HG03439 (cell line): ENCODE measurements around the gene DZANK1.
A peak's percentile ranks its signal among the peaks of the same experiment; 100 is the strongest.
"Not testable (repeated sequence)": the region's sequence is repeated elsewhere in the genome, so short reads cannot be mapped to it uniquely, and the experiment has no call there.

Experiments
- ATAC-seq: cut with Tn5 transposase; IDR thresholded peaks from one replicate; pipeline ENCODE4 v1.9.1; 2021; ENCODE audit warnings: mild to moderate bottlenecking, moderate library complexity; ENCODE audit not compliant: unreplicated experiment

Gene DZANK1

DNA sequence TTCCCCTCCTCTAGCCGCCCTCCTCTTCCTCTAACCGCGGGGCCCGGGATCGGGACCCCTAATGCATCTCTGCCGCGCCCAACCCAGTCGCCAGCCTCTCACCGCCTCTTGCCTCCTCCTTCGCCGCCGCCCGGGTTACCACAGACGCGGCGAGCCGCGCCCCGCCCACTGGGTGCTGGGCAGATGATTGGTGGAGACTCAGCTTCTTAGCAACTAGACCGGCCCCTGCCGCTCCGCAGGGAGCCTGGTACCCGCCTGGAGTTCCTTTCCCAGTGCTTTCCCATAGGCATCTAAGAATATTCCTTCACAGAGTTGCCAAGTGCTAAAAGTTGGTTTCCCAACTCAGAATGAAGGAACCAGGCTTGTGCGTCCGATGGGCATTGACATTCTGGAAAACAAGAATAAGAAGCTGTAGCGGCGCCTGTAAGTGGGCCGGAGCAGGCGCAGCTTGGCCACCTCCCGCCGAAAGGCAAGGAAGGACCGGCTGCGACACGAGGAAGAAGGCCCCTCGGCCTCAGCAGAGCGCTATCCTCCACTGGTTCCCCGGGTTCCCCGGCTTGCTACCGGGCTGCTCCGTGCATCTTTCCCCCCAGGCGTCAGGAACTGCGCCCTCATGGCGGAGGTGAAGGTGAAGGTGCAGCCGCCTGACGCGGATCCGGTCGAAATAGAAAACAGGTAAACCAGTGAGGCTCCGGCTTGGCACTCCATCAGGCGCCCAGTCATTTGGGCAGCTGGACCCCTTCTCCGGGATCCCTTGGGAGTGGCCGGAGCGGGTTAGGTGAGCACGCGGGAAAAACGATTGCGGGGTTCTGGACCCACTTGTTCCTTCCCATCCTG lies at the start of gene DZANK1, which contains the start of gene POLR3F:
TSS of gene DZANK1 (minus strand) at position 137 of the 837 bp plus-strand sequence. CDS start 1,672 bp downstream, outside the sequence.
TSS of gene POLR3F (plus strand) at position 497 of the 837 bp plus-strand sequence. CDS start at position 614, 117 bp downstream.
- ATAC-seq = peak; percentile 96

GRCh38 chr20:18515973-18516372 lies 49.1 kb upstream of the DZANK1 start:
- ATAC-seq = no peak

GRCh38 chr20:18514127-18514526 lies 47.3 kb upstream of the DZANK1 start:
- ATAC-seq = no peak

DNA sequence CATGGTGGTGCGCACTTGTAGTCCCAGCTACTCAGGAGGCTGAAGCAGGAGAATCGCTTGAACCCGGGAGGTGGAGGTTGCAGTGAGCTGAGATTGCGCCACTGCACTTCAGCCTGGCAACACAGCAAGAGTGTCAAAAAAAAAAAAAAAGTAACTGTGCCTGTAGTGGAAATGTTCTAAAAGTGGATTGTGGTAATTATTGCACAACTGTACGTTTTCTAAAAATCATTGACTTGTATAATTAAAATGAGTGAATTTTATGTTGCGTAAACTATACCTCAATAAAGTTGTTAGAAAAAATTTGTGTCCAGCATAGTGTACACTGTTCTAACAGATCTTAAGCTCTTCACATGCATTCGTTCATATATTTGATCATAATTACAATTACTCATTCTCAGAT lies 46.4 kb upstream of the DZANK1 start:
- no peak for ATAC-seq

GRCh38 chr20:18511571-18511970 lies 44.7 kb upstream of the DZANK1 start:
- ATAC-seq = no peak

DNA sequence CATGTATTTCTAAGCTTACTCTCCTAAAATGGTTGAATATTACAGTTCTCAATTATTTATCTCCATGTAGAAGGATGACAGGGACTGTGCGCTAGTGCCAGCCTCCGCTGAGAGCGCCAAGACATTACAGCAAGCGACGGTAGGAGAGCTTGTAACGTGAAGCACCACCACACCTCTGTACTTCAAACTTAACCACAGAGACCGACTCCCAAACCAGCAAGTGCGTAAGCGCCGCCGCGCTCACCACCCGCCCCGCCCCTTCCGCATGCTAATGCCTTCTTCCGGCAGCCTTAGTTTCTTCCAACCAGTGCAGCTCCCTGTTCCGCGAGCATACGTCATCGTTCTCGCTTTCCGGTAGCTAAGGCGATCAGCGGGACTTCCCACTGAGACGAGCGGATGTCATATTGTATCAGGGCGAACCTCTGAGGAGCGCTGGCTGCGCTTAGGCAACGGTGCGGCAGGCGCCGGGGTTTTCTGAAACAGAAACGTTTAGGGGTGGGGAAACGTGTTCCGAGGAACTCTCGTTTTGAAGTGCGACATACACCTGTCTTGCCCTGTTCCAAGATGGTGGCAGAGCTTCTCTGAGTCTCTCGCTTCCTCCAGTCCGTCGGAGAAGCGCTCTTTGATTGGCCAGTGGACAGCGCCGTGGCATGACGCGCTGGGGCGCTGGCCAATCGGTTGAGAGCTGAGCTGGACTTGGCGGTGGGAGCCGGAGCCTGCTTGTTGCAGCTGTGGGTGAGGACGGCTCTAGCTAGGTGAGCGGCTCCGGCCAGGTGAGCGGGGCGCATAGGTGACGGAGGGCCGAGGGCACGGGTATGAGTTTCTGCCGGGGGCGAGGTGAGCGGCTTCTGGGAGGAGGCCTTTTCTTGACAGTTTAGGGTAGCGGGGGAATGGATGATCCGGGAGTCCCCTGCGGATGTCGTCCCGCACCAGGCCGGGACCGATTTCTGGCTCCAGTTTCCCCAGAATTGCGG lies 40.7 kb upstream of the DZANK1 start, which contains the start of gene SEC23B:
TSS of gene SEC23B (plus strand) at position 723 of the 974 bp plus-strand sequence. CDS start 2,896 bp downstream, outside the sequence.
- ATAC-seq = peak; percentile 97

DNA sequence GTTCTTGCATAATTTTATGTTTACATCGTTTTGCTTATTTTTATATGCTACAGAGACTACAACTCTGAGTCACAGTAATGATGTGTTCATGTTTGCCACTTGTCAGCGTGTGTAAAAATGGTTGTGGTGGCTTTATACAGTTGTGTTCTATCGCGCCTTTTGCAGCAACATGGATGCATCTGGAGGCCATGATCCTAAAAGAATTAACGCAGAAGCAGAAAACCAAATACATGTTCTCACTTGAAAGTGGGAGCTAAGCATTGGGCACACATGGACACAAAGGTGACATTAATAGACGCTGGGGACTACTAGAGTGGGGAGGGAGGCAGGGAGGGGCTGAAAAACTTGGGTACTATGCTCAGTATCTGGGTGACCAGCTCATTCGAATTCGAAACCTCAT lies 39.9 kb upstream of the DZANK1 start:
- ATAC-seq = no peak

GRCh38 chr20:18504479-18505060 lies 37.7 kb upstream of the DZANK1 start:
- no peak for ATAC-seq

- not testable (repeated sequence) for ATAC-seq
Measured at GRCh38 chr20:18501672-18502071, 34.8 kb upstream of the DZANK1 start.

DNA sequence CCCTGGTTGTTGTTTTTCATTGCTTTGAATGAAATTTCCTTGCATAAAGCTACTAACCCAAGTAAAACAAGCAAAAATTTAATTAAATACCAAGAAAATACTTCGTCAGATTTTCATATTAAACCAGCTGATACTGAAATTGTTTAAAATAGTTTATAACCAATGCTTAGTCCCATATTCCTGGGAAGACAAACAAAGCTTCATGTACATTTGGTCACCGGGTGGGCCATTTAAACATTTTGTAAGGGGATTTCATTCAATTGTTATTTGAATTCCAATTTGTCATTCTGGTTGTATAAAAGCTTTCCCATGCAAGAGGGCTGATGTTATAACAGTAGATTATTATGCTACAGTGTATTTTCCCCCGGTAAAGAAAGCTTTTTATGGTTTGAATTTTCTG lies 30.8 kb upstream of the DZANK1 start:
- no peak for ATAC-seq

- peak; percentile 95 for ATAC-seq
Measured at GRCh38 chr20:18496740-18497592, 30.1 kb upstream of the DZANK1 start, which contains the start of gene RBBP9. RBBP9 (minus strand) TSS chr20:18497225; CDS start chr20:18497167, 58 bp downstream.

DNA sequence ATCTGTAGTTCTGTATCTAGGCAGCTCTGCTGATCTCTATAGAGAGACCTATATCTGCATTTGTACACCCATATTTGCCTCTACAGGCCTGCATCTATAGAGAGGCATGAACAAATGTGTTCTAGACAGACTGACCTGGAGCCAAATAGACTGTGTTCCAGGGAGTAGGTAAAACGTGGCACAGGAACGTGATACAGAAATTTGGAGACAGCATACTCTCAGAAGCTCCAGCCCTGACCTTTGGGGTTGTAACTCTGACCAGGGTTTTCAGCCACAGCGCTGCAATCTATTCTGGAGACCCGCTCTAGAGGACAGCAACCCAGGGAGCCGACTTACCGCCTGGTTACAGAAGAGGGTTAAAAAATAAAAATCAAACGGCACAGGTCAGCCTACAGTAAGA lies 29.2 kb upstream of the DZANK1 start:
- ATAC-seq = no peak

- no peak for ATAC-seq
Measured at GRCh38 chr20:18488301-18488700, 21.5 kb upstream of the DZANK1 start.

GRCh38 chr20:18481596-18481995 lies 14.8 kb upstream of the DZANK1 start:
- no peak for ATAC-seq

GRCh38 chr20:18477821-18478220 lies 11.0 kb upstream of the DZANK1 start:
- ATAC-seq = no peak

DNA sequence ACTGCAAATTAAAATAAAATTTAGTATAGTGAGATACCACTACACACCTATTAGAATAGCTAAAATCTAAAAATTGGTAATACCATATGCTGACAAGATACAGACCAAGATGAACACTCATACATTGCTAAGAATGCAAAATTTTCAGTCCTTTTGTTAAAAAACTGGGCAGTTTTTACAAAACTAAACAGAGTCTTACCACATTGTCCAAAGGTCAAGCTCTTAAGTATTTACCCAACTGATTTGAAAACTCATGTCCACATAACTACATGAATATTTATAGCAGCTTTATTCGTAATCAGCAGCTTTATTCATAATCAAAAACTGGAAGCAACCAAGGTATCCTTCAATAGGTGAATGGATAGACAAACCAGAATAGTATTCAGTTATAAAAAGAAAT lies 10.4 kb upstream of the DZANK1 start:
- ATAC-seq = no peak

DNA sequence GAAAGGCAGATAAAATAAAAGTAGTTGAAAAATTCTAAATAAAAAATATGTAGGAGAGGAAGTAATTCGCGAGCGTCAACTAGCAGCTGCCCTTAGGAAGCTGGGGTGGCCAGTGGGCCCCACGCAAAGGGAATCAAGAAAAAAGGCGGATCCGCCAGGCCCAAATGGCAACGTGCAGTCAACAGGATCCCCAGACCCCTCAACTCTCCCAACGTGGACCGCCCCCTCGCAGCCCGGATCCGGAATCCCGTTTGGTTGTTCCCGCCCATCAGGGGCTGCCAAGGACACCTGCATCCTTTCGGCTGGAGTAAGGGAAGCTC lies 296 bp downstream of the DZANK1 start:
- peak; percentile 30 for ATAC-seq

GRCh38 chr20:18465536-18466200 lies 1.2 kb downstream of the DZANK1 start:
- ATAC-seq = no peak

DNA sequence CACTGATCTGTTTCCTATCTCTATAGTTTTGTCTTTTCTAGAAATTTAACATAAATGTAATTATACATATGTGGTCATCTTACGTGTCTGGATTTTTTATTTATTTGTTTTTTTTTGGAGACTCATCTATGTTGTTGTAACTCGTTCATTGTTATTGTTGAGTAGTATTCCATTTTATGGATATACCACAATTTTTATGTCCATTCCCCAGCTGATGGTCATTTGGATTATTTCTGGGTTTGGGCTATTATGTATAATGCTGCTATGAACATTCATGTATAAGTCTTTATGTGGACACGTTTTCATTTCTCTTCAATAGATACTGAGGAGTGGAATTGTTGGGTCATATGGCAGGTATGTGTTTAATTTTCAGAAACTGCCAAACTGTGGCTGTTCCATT lies 10.2 kb downstream of the DZANK1 start:
- ATAC-seq = no peak

DNA sequence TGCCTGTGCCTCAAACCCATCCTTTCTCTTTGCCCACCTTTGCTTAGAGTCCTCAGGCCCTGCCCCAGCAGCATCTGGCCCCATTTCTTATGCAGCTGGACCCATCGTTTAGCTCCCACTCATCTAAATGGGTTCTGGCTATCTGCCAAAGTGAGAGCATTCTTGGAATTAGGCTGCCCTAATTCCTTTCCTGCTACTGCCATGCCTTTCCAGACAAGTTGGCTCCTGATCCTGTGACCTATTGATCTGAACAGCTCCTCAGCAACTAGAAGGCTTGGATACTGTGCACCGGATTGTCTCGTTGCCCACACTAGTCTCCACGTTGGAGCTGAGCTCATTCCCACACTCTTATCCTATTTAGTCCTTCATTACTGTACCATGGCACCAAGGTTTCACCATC lies 22.9 kb downstream of the DZANK1 start:
- ATAC-seq = no peak
